ENCODE results near the gene CDC25C.

DNA sequence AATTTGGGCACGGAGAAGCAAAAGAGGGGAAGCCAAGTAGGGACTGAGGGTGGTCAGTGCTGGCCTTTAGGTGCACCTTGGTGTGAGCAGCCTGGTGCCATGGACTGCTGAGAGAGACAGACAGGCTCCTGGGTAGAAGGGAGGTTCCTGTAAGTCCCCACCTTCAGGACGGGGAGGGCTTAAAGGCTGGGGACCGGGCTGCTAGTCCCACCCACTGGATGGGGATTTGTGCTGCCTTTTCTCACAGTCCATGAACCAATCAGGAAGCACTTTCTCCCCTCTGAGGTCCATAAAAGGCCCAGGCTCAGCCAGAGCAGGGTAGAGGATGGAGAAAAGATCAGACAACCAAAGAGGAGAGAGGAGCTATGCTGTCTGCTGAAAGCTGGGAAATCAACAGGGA lies 15.2 kb downstream of the CDC25C start:
- TF ChIP-seq, protein P1, sequence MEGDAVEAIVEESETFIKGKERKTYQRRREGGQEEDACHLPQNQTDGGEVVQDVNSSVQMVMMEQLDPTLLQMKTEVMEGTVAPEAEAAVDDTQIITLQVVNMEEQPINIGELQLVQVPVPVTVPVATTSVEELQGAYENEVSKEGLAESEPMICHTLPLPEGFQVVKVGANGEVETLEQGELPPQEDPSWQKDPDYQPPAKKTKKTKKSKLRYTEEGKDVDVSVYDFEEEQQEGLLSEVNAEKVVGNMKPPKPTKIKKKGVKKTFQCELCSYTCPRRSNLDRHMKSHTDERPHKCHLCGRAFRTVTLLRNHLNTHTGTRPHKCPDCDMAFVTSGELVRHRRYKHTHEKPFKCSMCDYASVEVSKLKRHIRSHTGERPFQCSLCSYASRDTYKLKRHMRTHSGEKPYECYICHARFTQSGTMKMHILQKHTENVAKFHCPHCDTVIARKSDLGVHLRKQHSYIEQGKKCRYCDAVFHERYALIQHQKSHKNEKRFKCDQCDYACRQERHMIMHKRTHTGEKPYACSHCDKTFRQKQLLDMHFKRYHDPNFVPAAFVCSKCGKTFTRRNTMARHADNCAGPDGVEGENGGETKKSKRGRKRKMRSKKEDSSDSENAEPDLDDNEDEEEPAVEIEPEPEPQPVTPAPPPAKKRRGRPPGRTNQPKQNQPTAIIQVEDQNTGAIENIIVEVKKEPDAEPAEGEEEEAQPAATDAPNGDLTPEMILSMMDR (IDR thresholded peaks at IDR 0.05; ENCODE audit: low read depth, low read length) = no peak
- no peak for TF ChIP-seq EZH2phosphoT487 (IDR thresholded peaks at IDR 0.05; ENCODE audit: low read depth)

Data from OCI-LY3 (cell line).